GM12874 (cell line): ENCODE data around the gene HS3ST3A1.

Experiments used
- CTCF ChIP-seq: IDR thresholded peaks from 2 replicates; pipeline ENCODE4 v1.5.1; 2011; ENCODE audit warnings: low read depth, mild to moderate bottlenecking, control low read depth, low read length, moderate library complexity; ENCODE audit not compliant: insufficient read depth

Gene HS3ST3A1

GRCh38 chr17:13582776-13583547 lies 18.8 kb downstream of the HS3ST3A1 start:
- TF ChIP-seq CTCF: no peak

GRCh38 chr17:13581925-13582324 lies 19.8 kb downstream of the HS3ST3A1 start:
- TF ChIP-seq CTCF: no peak

GRCh38 chr17:13580790-13581189 lies 20.9 kb downstream of the HS3ST3A1 start:
- TF ChIP-seq CTCF: no peak

- TF ChIP-seq CTCF: no peak
These were observed 24.8 kb downstream of the HS3ST3A1 start for GRCh38 chr17:13576661-13577526.

- no peak for TF ChIP-seq CTCF
These were observed 25.8 kb downstream of the HS3ST3A1 start for GRCh38 chr17:13575922-13576419.

GRCh38 chr17:13575466-13575865 lies 26.3 kb downstream of the HS3ST3A1 start:
- no peak for TF ChIP-seq CTCF

GRCh38 chr17:13572581-13572980 lies 29.1 kb downstream of the HS3ST3A1 start:
- TF ChIP-seq CTCF: no peak
